ENCODE data around the gene TRIM31.

The TRIM31 gene, protein sequence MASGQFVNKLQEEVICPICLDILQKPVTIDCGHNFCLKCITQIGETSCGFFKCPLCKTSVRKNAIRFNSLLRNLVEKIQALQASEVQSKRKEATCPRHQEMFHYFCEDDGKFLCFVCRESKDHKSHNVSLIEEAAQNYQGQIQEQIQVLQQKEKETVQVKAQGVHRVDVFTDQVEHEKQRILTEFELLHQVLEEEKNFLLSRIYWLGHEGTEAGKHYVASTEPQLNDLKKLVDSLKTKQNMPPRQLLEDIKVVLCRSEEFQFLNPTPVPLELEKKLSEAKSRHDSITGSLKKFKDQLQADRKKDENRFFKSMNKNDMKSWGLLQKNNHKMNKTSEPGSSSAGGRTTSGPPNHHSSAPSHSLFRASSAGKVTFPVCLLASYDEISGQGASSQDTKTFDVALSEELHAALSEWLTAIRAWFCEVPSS

DNA sequence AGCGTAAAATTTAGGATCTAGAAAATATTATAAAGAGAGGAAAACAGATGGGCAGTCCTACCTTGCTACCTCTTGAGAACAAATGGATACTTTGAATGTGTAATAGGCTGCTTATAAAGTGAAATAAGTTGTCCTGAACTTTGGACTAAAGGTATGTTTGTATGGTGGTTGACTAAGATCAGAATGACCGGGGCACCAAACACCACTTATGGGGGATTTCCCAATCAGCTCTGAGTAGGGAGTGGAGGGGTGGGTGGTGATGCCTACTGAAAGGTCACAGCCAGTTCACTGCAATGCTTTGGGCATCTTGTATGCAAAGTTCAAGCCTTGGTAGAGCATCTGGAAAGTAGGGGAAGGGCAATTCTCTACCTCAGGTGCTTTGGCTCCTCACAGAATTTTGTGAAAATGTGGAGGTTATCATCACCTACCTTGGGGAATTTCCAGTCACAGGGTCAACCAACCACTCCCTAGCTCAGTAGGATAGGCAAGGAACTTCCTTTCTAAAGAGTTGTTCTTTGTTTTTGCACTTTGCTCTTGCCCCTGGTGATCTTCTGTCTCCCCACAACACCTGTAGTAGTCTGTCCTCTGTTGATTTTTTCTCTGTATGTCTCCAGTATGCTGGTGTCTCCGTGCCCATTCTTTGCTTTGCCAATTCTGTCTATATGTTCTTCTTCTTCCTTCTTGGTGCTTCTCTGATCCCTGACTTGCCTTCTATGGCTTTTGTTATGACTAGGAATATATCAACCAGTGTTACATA is at the start of gene TRIM31:
Gene TRIM31 (minus strand): TSS at position 88 of the 757 bp plus-strand sequence. CDS start 285 bp downstream, outside the sequence.
- DNase-seq (ENCODE audit: low read depth): no peak

GRCh38 chr6:30162265-30163089 is 49.6 kb upstream of the TRIM31 start:
- DNase-seq (ENCODE audit: low read depth): no peak

DNA sequence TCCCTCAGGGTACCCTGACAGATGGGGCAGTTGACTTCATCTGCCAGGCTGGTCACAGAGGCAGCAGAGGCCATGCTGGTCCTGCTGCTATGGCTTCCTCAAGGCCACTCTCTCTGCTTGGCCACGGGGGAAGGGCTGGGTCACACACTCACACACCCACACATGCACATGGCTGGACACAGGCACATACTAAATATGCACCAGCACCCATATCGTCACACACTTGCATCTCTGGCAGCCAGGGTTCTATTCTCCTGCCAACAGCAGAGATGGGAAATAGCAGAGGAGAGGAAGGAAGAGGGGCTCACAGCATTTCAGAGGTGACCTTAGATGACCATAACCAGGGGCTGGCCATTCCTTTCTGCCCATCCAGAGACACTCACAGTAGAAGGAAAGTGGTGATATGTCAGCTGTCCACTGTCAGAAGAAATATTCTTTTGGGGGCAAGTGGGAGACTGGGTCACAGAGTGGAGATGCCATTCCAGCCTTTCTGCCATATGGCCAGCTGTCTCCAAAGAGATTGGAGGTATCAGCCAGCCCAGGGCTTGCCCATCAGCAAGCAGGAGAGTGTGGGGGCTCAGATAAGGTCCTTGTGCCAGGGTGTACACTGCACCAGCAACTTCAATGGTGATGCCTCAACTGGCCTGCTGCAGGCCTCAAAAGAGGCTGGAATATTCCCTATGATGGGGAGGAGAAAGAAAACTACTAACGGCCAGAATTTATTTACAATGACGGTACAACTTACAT is 48.1 kb upstream of the TRIM31 start, which contains the start of gene TRIM10:
Gene TRIM10 (minus strand): TSS at position 427 of the 747 bp plus-strand sequence. CDS start 353 bp downstream, at position 74.
- no peak for DNase-seq (ENCODE audit: low read depth)

GRCh38 chr6:30160008-30160784 is 47.3 kb upstream of the TRIM31 start:
- no peak for DNase-seq (ENCODE audit: low read depth)

- DNase-seq (ENCODE audit: low read depth): no peak
These were observed 45.7 kb upstream of the TRIM31 start for GRCh38 chr6:30158475-30159040.

- no peak for DNase-seq (ENCODE audit: low read depth)
These were observed 45.1 kb upstream of the TRIM31 start for GRCh38 chr6:30157999-30158398.

GRCh38 chr6:30157581-30157980 is 44.7 kb upstream of the TRIM31 start:
- no peak for DNase-seq (ENCODE audit: low read depth)

DNA sequence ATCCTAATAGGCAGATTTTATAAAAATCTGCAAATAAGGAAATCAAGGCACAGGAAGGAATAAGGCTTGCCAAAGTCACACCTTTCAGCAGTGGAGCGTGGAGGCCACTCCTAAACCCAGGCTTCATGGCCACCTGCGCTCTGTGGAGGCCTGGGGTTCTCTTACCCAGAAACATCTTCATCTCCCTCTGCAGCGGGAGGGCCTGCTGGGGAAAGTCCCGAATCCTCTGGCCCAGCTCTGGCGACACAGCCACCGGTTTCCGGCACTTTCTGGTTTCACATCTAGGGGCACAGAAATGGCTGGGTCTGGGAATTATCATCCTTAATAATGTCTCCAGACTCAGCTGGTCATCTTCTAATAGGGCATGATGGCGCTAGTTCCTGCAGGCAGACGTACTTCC is 43.9 kb upstream of the TRIM31 start:
- DNase-seq (ENCODE audit: low read depth): no peak

DNA sequence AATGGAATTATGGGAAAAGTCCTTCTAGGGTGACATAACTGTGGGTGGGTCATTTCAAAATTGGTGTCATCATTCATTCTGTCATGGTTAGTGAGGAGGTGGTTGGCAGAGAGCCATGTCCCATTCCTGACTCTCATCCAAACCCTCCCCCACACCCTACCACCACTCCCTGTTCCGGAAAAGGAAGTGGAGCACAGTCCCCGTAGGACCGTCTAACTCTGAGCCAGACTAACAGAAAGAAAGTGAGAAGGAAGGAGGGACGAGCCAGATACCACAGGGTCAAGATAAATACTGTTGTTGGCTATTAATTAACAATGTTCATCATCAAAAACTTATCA is 43.3 kb upstream of the TRIM31 start:
- no peak for DNase-seq (ENCODE audit: low read depth)

GRCh38 chr6:30155520-30156261 is 42.8 kb upstream of the TRIM31 start:
- no peak for DNase-seq (ENCODE audit: low read depth)

GRCh38 chr6:30154709-30155519 is 42.0 kb upstream of the TRIM31 start:
- DNase-seq (ENCODE audit: low read depth): no peak

DNA sequence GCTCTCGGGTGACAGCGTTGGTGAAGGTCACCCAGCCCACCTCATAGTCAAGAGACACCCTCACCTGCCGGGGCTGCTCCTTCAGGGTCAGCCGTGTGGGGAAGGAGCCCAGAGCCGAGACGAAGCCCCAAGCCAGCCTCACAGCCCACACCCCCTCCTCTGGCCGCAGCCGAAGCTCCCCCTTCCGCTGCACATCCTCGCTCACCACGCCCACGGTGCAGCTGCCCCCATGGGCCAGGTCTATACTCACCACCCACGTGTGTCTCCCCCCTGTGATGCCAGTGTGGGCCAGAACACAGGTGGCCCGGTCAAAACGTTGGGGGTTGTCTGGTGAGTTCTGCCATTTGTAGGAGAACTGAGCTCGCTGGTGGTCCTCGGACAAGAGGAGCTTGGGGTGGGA is 41.2 kb upstream of the TRIM31 start:
- DNase-seq (ENCODE audit: low read depth): no peak

GRCh38 chr6:30152910-30153610 is 40.2 kb upstream of the TRIM31 start:
- no peak for DNase-seq (ENCODE audit: low read depth)

DNA sequence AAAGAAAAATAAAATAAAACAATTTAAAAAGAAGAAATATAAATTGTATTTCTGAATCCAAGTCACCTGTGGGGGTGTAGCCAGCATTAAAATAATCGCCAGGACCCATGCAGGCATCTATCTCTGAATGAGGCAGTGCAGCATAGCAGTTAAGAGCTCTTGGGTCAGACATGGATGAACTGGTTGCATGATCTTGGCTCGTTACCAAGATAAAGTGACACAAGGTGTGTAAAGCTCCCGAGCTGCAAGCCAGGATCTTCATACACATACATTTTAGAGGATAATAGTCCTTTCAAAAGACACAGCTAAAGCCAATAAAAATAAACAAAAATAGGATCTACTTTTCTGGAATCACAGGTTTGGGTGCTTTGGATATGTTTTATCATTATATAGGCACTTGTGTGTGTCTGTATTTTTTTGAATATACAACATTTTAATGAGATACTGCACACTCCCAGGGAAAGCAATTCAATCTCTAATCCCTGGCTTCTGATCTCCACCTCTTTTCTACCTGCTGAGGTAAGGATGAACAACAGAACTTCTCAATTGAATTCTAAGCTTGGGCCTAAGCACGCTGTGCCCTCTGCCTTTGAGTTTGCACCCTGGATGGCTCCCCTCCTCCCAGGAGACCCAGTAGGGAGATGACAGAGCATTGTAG is 39.3 kb upstream of the TRIM31 start:
- DNase-seq (ENCODE audit: low read depth): no peak

- DNase-seq (ENCODE audit: low read depth): no peak
These were observed 38.7 kb upstream of the TRIM31 start for GRCh38 chr6:30151580-30151979.

- no peak for DNase-seq (ENCODE audit: low read depth)
These were observed 37.9 kb upstream of the TRIM31 start for GRCh38 chr6:30150671-30151395.

Measured in activated gamma-delta T cell treated with anti-CD3 and anti-CD28 coated beads, Interleukin-2, amount 50 U/mL, for 16 hours (primary cell).